Melanocyte of skin (primary cell): ENCODE data around the gene TPD52L3. TPM values are rescaled to one million over a fixed set of nuclear protein-coding genes. Genes with fewer than 3 reads are reported as not detected.

Experiments
- total RNA-seq, 2 donors: library from RNA; depleted of rRNA; stranded (reverse); fragments of >200 nt; gene quantifications; 2 replicates each; pipeline ENCODE4 v1.2.3, GENCODE V29; 2012

TPD52L3 gene
- not detected for total RNA-seq

GRCh38 chr9:6328103-6328502 is at the start of gene TPD52L3:
Gene TPD52L3, plus strand, starts transcription at chr9:6328375. Its CDS starts 221 bp downstream, at chr9:6328596.

Other genes starting within 250 kb of the TPD52L3 start
- gene IL33, start 112.6 kb upstream of the TPD52L3 start, total RNA-seq, result under 1 TPM; 0.33 to 0.69 TPM
- 100 to 1,000 TPM in 1 of 2 donors, 10 to 100 TPM in 1; 63.0 to 108 TPM for gene UHRF2, start 84.8 kb downstream of the TPD52L3 start, total RNA-seq